GDM1 (cell line): ENCODE data around the gene ZEB1.

Experiments used
- DNase-seq: peaks from one replicate; lab custom pipeline; 2025; lab: John Stamatoyannopoulos, UW

The ZEB1 gene

DNA sequence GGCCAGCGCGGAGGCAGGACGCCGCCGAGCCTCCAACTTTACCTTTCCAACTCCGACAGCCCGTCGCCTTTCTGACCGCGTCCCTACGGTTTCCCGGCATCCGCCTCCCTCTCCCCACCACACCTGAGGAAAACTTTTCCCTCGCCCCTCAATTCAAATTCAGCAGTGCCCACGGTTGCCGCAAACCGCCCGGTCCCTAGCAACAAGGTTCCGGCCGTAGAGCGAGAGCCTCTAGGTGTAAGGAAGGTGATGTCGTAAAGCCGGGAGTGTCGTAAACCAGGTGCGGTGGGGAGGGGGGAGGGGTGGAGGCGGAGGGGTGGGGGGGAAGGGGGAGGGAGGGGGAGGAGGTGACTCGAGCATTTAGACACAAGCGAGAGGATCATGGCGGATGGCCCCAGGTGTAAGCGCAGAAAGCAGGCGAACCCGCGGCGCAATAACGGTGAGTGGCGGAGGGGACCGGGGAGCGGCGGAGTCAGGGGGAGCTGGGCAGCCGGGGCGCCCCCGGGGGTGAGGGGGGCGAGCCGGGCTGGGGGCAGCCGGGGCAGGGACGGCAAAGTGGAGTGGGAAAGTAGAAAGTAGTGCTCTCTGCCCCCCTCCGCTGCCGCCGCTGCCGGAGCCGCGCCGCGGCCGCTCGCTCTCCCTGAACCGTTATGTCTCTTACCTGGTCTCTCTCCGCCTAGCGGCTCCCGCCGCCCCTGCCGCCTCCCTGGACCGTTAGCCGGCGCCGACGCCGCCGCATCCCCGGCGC lies at the start of gene ZEB1:
Gene ZEB1 (plus strand): TSS at position 363 of the 748 bp plus-strand sequence. CDS start 19 bp downstream, at position 382.
- peak; percentile 79 for DNase-seq

DNA sequence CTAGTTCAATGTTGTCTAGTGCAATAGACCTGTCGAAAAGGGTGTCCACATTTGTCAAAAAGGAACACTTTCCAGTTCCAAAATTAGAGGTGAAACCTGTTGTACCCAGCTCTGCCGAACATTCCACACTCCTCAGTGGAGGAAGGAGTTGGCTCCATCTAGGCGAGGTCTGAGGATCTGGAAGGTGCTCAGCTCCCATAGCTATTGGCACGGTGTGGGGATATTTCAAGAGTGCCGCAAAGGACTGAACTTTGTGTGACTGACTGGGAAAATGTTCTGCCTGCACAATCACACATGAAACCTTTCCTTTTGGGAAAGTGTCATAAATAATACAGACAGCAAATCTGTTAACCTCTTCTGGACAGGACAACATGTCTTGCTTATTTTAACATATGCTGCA lies 48.1 kb upstream of the ZEB1 start:
- DNase-seq, result no peak

DNA sequence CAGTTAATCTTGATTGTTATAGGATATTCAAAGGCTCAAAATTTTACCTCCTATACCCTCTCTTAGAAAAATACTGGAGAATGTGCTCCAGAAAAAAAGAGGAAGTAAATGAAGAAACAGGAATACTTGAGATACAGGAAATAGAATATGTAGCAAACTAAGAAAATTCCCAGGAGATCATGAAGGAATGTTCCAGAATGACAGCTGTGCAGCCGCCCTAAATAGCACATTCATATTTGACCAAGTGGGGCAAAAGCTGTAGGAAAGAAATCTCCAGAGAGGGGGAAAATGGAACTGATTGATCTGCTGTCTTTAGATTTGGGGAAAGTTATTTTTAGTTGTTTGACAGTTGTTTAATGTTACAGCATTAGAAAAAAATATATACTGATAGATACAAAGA lies 46.2 kb upstream of the ZEB1 start:
- no peak for DNase-seq

DNA sequence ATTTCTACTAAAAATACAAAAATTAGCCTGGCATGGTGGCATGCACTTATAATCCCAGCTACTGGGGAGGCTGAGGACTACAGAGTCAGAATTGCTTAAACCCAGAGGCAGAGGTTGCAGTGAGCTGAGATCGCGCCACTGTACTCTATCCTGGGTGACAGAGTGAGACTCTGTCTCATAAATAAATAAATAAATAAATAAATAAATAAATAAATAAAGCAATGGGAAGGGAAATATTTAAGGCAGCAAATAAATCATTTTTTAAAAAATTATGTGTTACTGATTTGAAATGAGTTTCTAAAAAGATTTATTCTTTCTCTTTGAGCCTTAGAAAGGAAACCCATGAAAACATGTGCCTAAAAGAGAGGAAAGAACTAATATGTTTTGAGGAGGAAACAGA lies 45.2 kb upstream of the ZEB1 start:
- DNase-seq, result no peak

DNA sequence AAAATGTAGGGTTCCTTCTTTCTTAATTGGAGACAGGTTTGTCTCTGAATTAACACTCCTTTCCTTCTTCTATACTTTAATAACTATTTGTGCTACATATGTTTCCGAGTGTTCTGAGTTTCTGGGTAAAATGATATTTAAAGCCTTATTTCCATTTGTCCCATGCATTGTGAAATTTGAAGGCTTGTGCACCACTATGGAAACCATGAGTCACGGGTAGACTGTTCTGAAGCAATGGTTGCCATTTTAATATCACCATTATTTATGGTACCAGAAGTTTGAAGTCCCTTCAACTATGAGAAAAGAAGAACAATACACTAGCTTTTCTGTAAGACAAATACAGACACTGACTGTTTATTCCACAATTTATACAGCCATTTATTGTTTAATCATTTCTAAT lies 44.7 kb upstream of the ZEB1 start:
- DNase-seq, result no peak

DNA sequence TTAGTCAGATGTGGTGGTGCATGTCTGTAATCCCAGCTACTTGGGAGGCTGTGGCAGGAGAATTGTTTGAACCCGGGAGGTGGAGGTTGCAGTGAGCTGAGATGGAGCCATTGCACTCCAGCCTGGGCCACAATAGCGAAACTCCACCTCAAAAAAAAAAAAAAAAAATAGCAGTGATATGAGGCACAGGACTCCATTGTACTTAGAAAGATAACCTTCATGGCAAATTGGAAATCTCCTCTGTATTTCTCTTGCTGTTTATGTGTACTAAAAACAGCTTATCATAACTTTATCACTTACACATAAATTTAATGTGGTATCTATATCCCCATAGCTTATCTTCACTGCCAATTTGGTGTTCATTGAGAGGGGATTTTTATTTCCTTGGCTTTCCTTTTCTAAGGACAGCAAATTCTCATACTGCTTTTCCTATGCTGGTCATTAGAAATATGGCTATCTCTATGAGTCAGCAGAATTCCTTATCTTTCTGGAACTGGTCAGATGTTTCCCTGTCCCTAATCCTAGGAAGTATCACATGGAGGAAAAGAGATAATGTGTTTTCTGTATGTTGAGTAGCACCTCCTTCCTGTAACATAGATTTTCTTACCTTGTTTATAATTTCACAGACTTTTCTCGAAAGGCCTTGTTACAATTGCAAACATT lies 40.6 kb upstream of the ZEB1 start:
- no peak for DNase-seq

DNA sequence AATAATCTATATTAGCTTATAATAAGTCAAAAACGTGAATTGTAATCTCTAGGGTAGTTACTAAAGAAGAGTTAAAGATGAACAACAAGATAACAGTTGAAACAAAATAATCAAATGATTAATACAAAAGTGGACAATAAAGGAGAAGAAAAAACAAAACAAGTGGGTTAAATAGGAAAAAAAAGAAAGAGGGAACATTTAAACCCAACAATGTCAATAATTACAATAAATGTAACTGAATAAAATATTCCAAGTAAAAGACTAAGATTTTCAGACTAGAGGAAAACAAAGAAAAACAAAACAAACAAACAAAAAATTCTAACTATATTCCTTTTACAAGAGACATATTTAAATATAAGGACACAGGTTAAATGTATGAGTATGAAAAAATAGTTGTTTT lies 38.0 kb upstream of the ZEB1 start:
- DNase-seq, result no peak

DNA sequence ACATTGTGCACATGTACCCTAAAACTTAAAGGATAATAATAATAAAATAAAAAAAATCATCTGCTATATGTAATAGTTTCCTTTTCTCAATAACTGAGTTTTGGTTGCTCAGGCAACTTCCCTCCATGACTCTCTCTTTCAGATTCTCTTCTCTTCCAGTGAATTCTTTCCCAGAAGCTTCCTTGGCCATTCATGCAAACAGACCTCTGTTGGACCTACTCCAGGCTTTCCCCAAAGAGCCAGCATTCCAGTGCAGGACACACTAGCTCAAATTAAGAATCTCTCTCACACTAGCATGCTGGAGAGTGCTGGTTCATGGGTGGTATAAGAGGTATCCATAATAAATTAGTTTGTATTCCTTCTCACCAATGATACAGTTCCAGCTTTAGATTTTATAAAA lies 31.0 kb upstream of the ZEB1 start:
- DNase-seq, result no peak

DNA sequence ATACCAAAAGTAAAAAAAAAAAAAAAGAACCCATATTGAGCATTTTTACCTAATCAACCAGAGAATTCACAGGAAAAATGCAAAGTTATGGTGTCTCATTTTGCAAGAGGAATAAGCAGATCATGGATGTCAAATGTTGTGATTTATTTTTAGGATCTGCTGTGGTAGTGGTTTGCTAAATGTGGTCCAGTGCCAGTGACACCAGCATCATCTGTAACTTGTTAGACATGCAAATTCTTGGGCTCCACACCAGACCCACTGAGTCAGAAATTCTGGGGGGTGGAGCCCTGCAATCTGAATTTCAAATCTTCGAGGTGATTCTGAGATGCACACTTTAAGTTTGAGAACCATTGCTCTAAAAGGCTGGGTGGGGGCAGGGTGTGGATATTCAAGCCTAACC lies 30.1 kb upstream of the ZEB1 start:
- DNase-seq, result no peak

DNA sequence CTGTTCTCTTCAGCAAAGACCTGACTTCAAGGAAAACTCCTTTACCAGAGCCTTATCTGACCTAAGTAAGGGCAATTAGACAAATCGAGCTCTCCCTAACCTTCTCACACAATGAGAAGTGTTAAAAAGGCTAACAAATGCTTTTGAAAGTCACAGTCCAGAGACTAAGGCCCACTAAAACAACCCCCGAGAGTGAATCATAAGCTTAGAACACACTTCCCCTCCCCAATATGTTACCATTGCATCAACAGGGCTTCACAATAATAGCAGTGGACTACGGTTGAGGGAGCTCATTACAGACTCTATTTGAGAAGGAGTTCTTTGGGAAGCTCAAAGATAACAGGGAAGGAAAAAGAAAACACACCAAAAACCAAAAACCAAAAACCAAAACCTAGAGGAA lies 28.6 kb upstream of the ZEB1 start:
- no peak for DNase-seq

DNA sequence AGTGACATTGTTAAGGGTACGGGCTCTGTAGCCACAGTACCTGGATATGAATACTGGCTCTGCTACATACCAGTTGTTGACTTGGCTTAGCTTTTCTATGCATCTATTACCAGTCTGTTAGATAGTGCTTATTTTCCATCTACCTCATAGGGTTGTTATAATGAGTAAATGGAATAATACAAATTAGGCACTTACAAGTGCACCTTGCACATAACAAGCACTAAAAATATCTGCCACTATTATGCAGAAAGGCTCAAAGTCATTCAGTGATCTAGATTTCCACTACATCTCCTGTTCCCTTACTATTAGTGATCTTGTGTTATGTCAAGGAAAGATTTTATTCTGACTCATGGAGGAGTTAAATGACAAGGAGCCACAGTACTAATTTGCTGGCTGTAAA lies 27.9 kb upstream of the ZEB1 start:
- no peak for DNase-seq

DNA sequence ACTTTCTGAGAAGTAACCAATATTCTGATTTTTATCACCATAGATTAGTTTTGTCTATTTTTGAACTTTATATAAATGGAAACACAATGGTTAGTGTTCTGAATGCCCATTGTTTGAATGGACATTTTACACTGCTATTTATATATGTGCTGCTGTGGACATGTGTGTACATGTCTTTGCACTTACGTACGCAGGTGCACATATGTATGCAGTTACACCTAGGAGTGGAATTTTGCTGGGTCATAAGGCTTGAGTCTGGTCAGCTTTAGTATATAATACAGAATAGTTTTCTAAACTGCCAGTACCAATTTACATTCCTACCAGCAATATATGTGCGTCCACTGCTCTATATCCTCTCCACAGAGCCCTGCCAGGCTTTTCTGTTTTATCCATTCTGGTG lies 24.5 kb upstream of the ZEB1 start:
- no peak for DNase-seq

DNA sequence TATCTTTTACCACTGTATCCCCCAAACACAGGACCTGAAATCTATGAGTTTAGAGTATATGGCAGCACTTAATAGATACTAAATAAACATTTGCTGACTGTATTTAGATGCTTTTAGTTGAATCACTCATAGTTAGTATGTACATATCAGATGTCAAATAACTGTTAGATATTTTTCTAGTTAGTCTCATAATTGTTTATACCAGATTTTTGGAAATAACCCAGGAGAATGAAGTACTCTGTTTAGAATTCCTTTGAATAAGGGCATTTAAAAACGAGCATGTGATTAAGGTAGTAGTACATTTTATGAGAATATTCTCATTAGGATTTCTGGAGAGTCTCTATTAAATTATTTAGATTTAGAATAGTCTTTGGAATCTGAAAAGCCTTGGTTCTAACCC lies 22.3 kb upstream of the ZEB1 start:
- DNase-seq, result no peak

DNA sequence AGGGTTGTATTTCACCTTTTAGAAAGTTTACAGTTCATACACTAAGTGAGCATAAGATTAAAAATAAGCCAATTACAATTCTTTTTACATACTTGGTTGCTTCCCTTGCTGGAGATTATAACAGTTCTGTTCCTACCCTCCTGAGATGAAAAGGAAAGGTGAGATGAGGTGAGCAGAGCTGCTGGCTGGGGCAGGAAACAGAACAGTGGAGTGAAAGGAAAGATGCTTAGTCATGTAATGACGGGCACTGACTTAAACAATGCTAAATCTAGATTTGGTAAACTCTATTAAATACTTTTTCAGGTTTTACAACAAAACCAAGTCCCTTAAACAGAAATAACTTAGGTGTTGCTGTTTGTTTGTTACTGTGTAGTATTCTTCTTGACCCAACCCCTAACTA lies 19.9 kb upstream of the ZEB1 start:
- DNase-seq, result no peak

DNA sequence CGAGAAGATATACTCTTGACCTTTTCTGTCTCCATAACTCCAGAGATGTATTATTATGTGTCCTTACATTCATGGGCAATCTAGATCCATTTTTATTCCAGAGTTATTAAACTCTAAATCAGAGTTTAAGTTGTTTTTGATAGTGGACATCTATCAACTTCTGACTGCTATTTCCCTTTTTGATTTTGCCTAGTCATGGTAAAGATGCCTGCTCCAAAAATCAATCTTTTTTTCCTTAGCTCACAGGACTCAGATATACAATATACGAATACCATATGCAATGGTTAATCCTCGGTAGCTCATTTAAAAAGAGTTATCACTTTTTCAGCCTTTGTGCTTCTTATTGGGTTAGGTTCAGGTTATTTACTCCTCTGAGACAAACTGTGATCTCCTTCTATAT lies 15.8 kb upstream of the ZEB1 start:
- no peak for DNase-seq

DNA sequence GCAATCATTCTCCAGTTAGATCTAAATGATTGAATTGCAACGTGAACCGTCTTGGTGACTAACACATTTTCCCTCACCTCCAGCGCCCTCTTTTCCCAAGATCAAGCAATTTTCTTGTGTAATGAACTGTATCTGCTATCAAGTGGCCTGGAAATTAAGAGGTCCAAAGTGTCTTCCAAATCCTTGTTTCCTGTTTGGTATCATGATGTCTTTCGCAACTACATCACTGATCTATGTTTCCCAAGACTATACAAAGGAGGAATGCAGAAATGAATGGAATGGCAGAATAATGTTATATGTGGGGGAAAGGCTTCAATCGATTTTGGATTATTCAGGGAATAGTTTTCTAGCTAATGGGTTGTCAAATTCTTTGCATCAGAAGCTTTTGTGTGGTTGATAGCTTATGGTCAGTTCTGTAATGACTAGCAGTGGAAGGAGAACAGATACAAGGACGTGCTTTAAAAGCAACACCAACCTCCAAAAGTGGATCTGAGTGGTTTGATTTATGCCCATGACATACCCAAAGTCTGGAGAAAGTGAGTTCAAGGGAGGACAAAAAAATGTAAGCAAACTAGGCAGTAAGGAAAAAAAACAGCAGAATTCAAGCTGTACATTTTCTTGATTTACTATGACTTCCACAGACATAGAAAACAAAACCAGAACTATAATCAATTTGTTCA lies 14.6 kb upstream of the ZEB1 start:
- no peak for DNase-seq

DNA sequence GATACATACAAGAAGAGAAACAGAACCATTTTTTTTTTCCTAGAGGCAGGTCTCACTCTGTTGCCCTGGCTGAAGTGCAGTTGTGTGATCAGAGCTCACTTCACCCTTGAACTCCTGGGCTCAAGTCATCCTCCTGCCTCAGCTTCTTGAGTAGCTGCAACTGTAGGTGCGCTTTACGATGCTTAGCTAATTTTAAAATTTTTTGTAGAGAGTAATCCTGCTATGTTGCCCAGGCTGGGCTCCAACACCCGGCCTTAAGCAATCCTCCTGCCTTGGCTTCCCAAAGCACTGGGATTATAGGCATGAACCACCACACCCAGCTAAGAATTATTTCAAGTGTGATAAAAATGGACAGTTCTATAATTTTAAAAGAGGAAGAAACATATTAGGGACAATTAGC lies 5.6 kb upstream of the ZEB1 start:
- no peak for DNase-seq

DNA sequence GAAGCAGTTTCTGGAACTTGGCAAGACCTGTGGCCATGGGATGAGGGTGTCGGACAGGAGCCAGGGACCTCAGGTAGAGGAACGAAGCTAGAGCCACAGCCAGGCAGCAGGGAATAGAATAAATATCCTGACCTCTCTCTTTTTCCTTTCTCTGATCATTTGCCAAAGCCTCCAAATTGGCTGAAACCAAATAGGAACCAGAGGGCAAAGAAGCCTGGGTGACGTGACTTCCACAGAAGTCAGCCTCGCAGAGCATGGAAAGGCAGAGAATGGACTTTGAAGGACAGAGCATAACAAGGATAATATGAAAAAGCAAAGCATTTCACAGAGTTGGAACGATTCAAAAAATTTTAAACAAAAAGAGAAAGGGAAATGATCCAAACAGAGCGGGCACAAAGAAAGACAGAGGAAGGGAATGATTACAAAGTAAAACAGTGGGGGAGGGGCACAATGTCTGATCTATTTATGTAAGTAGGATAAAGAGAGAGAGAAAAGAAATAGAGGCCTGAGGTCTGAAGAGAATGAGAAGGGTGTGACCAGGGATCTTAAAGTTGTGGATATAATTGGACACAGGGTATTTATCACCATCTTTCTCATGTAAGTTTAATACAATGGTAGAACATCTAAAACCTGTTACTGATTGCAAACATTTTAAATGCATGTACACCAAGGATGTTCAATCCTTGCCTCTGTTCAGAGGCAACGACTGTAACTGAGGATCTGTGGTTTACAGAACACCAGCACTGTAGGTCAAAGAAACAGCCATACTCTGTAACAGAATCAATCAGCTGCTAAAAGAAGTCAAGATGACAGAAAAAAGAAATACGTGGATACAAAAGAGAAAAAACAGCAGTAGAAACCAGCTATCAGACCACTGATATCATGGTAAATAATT lies 4.5 kb upstream of the ZEB1 start:
- DNase-seq, result no peak

DNA sequence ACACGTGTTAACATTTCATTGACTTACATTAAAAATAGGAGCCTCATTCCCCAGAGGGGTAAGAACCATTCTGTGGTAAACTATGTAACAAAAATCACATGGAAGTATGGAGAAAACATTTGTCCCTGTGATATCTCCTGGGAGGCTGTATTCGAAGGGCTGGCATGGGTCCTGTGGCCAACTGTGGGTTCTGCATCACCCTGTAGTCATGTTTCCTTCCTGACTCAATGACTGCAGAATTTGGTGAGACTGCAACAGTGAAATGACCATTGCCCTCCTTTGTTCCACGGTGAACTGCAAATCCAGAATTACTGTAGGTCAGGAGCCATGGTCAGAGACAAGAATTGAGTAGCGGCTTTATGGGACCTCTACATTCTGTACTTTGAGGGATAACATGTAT lies 3.6 kb upstream of the ZEB1 start:
- no peak for DNase-seq

DNA sequence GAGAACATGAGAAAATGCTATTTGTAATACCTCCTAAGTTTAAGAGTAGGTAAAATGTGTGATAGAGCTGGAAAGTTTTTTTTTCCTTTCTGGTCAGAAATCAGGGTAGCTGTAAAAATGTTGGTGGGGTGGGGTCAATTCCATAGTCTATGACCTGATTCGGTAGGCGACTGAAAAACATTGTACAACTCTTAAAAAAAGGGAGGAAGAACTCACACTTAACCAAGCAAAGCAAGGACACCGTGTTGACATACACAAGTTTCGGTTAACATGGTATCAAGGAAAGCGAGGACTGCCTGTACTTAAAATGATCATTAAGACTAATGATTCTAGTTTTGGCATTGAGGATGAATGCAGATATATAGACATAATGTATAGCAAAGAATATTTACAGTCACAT lies 1.8 kb upstream of the ZEB1 start:
- no peak for DNase-seq

DNA sequence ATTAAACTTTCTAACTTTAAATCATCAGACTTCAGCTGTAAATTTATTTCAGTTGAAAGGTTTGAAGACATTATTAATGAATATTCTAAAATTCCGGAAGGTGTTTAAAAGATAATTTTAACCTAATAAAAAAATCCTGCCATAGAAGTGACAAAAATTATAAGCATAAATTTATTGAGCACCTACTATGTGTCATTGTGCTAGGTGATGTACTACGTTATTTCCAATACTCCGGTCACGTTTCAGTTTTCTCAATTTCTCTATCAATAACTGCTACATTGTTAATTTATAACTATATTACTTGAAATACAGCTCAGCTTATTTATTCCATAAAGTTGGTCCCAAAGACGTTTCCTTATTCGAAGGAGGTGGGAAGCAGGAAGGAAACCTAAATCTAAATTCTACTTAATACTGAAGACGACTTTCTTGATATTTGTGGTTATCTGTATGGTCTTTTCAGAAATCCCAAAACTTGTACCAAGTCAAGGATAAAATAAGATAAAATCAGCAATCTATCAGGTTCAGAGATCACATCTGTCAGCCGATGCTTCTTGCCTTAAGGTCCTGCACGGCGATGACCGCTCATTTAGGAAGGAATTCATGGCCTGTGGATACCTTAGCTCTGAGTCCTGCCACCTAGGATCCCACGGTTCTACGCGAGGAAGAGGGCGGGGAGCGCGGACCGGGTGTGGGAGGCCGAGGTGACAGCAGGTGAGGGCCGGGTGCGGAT lies 1.2 kb upstream of the ZEB1 start:
- DNase-seq, result no peak

DNA sequence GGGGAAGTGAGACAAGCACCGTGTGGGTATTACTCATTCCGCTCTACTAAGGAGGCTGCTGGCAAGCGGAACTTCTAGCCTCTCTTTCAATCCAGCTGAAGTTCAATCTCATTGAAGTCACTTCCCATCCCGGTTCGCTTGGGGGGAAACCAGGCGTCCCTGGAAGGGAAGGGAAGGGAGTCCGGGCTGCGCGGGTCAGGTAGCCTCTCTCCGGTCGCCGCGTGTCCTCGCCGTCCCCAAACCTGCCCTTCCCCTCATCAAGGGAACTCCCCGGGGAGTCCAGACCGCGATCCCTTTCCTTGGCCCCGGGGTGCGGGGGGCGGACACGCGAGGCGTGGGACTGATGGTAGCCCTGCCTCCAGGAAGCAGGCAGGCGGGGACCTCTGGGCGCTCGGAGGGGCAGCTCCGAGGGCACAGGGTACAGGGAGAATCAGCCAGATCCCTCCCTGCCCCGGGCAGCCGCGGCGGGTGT lies 598 bp upstream of the ZEB1 start:
- DNase-seq, result peak; percentile 77
